ENCODE measurements around the gene CARS1.
"Not testable (repeated sequence)": the region's sequence is repeated elsewhere in the genome, so short reads cannot be mapped to it uniquely, and the experiment has no call there.

Gene CARS1

DNA sequence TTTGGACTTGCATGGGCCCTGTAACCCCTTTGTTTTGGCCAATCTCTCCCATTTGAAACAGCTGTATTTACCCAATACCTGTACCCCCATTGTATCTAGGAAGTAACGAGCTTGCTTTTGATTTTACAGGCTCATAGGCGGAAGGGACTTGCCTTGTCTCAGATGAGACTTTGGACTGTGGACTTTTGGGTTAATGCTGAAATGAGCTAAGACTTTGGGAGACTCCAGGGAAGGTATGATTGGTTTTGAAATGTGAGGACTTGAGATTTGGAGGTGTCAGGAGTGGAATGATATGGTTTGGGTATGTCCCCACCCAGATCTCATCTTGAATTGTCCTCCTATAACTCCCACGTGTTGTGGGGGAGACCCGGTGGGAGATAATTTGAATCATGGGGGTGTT, 6.2 kb upstream of the CARS1 start:
- H3K4me1 ChIP-seq (ENCODE audit: control insufficient read depth in 5 of 5, insufficient read depth in 5 of 5, low read length in 5 of 5); H3K9me3 ChIP-seq (ENCODE audit: control insufficient read depth in 5 of 5, low read length in 5 of 5); H3K9ac ChIP-seq (ENCODE audit: low read length in 5 of 5); H3K27ac ChIP-seq (ENCODE audit: low read depth, low read length); H3K4me3 ChIP-seq (ENCODE audit: low read depth in 1 of 5, low read length in 5 of 5); H3K36me3 ChIP-seq (ENCODE audit: control insufficient read depth in 5 of 5, insufficient read depth in 5 of 5, low read length in 5 of 5); H3K27me3 ChIP-seq (ENCODE audit: control insufficient read depth in 5 of 5, insufficient read depth in 4 of 5, low read length in 5 of 5): not testable (repeated sequence)

GRCh38 chr11:3060436-3061025, 3.3 kb upstream of the CARS1 start:
- Histone ChIP-seq H3K9ac (ENCODE audit: low read length in 5 of 5) (no peak overlapping the region), H3K27ac (ENCODE audit: low read depth, low read length) (no peak overlapping the region), H3K36me3 (ENCODE audit: control insufficient read depth in 5 of 5, insufficient read depth in 5 of 5, low read length in 5 of 5) (no peaks in the 10 kb centered on the region), H3K9me3 (ENCODE audit: control insufficient read depth in 5 of 5, low read length in 5 of 5) (no peaks in the 10 kb centered on the region), H3K4me3 (ENCODE audit: low read depth in 1 of 5, low read length in 5 of 5) (no peak overlapping the region), H3K27me3 (ENCODE audit: control insufficient read depth in 5 of 5, insufficient read depth in 4 of 5, low read length in 5 of 5) (no peaks in the 10 kb centered on the region), H3K4me1 (ENCODE audit: control insufficient read depth in 5 of 5, insufficient read depth in 5 of 5, low read length in 5 of 5) (peaks cover 10 to 29% (median 22%) of the 10 kb centered on the region in 5 donors)

DNA sequence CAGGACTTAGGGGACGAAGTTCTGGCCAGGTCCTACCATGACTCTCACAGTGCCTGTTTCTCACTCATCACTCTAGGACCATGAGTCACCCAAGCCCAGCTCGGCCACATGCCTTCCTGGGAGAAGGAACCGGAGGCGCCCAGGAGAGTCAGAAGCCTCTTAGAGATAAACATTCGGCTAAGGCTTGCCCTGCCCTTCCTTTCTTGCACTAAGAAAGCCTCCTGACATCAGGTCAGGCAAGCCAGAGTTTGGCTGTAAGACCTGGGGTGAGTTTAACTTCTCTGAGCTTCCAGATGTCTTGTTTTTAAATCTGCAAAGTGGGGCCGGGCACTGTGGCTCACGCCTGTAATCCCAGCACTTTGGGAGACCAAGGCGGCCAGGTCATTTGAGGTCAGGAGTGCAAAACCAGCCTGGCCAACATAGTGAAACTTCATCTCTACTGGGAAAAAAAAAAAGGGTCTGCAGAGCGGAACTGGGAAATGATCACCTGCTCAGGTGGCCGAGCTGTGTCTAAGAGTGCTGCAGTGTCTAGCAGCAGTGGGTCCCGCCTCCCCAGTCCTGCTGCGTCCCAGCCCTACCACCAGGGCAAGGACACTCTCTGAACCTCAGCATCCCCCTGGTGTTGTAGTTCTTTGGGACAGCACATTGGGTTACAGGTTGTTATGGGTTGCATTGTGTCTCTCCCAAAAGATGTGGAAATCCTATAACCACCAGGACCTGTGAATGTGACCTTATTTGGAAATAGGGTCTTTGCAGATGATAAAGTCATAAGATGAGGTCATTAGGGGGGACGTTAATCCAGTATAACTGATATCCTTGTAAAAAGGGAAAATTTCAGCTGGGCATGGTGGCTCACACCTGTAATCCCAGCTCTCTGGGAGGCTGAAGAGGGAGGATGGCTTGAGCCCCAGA, 1.8 kb upstream of the CARS1 start:
- peaks cover 12 to 40% (median 30%) of the 10 kb centered on the region in 5 donors for H3K4me1 ChIP-seq (ENCODE audit: control insufficient read depth in 5 of 5, insufficient read depth in 5 of 5, low read length in 5 of 5)
- H3K27ac ChIP-seq (ENCODE audit: low read depth, low read length) = peak overlapping the region; percentile 41
- H3K9ac ChIP-seq (ENCODE audit: low read length in 5 of 5) = no peak overlapping the region
- no peaks in the 10 kb centered on the region for H3K27me3 ChIP-seq (ENCODE audit: control insufficient read depth in 5 of 5, insufficient read depth in 4 of 5, low read length in 5 of 5)
- no peak overlapping the region for H3K4me3 ChIP-seq (ENCODE audit: low read depth in 1 of 5, low read length in 5 of 5)
- no peaks in the 10 kb centered on the region for H3K9me3 ChIP-seq (ENCODE audit: control insufficient read depth in 5 of 5, low read length in 5 of 5)
- peaks cover 0 to 6% (median 3%) of the 10 kb centered on the region in 5 donors for H3K36me3 ChIP-seq (ENCODE audit: control insufficient read depth in 5 of 5, insufficient read depth in 5 of 5, low read length in 5 of 5)

- H3K9ac ChIP-seq (ENCODE audit: low read length in 5 of 5) = peak overlapping the region; percentile 89 to 97 (median 93)
Measured at GRCh38 chr11:3056296-3057068, 741 bp downstream of the CARS1 start.

DNA sequence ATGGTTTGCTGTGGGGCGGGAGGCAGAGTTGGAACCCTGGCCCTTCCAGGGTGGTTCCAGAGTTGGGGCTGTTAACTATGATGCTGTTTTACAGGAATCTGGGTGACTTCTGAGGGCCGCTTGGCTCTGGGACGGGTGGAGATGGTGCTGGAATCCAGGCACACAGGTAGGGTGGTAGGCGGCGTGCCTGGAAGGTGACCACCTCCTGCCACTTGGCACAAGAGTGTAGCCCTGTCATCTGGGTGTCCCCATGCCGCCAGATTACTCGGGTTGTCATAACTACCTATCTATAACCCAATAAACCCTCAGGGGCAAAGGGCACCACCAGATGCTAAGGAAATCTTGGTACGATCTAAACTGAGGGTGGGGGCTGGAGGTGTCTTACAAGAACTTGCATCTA, 1.3 kb downstream of the CARS1 start:
- Histone ChIP-seq H3K9ac (ENCODE audit: low read length in 5 of 5) (peak overlapping the region; percentile 89 to 97 (median 93)), H3K36me3 (ENCODE audit: control insufficient read depth in 5 of 5, insufficient read depth in 5 of 5, low read length in 5 of 5) (peaks cover 0 to 14% (median 10%) of the 10 kb centered on the region in 5 donors), H3K9me3 (ENCODE audit: control insufficient read depth in 5 of 5, low read length in 5 of 5) (no peaks in the 10 kb centered on the region), H3K27me3 (ENCODE audit: control insufficient read depth in 5 of 5, insufficient read depth in 4 of 5, low read length in 5 of 5) (no peaks in the 10 kb centered on the region), H3K27ac (ENCODE audit: low read depth, low read length) (peak overlapping the region; percentile 92), H3K4me1 (ENCODE audit: control insufficient read depth in 5 of 5, insufficient read depth in 5 of 5, low read length in 5 of 5) (peaks cover 19 to 68% (median 48%) of the 10 kb centered on the region in 5 donors), H3K4me3 (ENCODE audit: low read depth in 1 of 5, low read length in 5 of 5) (peak overlapping the region; percentile 79 to 88 (median 87))

More at GRCh38 chr11:3056296-3057068, 741 bp downstream of the CARS1 start:
- peak overlapping the region; percentile 92 for H3K27ac ChIP-seq (ENCODE audit: low read depth, low read length)
- H3K4me1 ChIP-seq (ENCODE audit: control insufficient read depth in 5 of 5, insufficient read depth in 5 of 5, low read length in 5 of 5) = peaks cover 19 to 62% (median 42%) of the 10 kb centered on the region in 5 donors
- H3K4me3 ChIP-seq (ENCODE audit: low read depth in 1 of 5, low read length in 5 of 5) = peak overlapping the region; percentile 79 to 88 (median 87)
- H3K27me3 ChIP-seq (ENCODE audit: control insufficient read depth in 5 of 5, insufficient read depth in 4 of 5, low read length in 5 of 5) = no peaks in the 10 kb centered on the region
- H3K9me3 ChIP-seq (ENCODE audit: control insufficient read depth in 5 of 5, low read length in 5 of 5) = no peaks in the 10 kb centered on the region
- H3K36me3 ChIP-seq (ENCODE audit: control insufficient read depth in 5 of 5, insufficient read depth in 5 of 5, low read length in 5 of 5) = peaks cover 0 to 14% (median 10%) of the 10 kb centered on the region in 5 donors

DNA sequence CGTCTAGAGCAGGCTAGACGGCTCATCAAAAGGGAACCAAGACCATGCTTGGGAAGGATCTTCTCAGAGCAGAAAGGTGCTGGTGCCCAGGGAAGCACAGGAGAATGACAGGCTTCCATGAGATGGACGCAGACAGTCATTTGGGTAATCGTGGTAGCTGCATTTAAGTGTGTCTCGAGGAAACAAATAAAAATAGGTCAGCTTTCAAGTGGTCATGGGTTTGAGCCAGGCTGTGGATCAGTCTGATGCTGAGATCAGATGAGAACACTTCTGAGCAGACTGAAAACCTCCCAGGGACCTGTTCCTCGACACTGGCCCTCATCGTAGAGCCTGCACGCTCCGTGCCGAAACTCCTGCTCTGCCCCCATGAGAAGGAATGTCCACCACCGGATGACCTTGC, 4.7 kb downstream of the CARS1 start:
- peaks cover 0 to 16% (median 11%) of the 10 kb centered on the region in 5 donors for H3K36me3 ChIP-seq (ENCODE audit: control insufficient read depth in 5 of 5, insufficient read depth in 5 of 5, low read length in 5 of 5)
- H3K27ac ChIP-seq (ENCODE audit: low read depth, low read length) = peak overlapping the region; percentile 77
- no peaks in the 10 kb centered on the region for H3K27me3 ChIP-seq (ENCODE audit: control insufficient read depth in 5 of 5, insufficient read depth in 4 of 5, low read length in 5 of 5)
- no peak overlapping the region for H3K4me3 ChIP-seq (ENCODE audit: low read depth in 1 of 5, low read length in 5 of 5)
- H3K9me3 ChIP-seq (ENCODE audit: control insufficient read depth in 5 of 5, low read length in 5 of 5) = no peaks in the 10 kb centered on the region
- peaks cover 27 to 86% (median 59%) of the 10 kb centered on the region in 5 donors for H3K4me1 ChIP-seq (ENCODE audit: control insufficient read depth in 5 of 5, insufficient read depth in 5 of 5, low read length in 5 of 5)
- H3K9ac ChIP-seq (ENCODE audit: low read length in 5 of 5) = no peak overlapping the region

GRCh38 chr11:3052109-3052479, 5.1 kb downstream of the CARS1 start:
- H3K27me3 ChIP-seq (ENCODE audit: control insufficient read depth in 5 of 5, insufficient read depth in 4 of 5, low read length in 5 of 5) = no peaks in the 10 kb centered on the region
- peaks cover 27 to 84% (median 58%) of the 10 kb centered on the region in 5 donors for H3K4me1 ChIP-seq (ENCODE audit: control insufficient read depth in 5 of 5, insufficient read depth in 5 of 5, low read length in 5 of 5)
- peak overlapping the region in 3 of 5 donors; percentile 4 to 36 (median 22) for H3K9ac ChIP-seq (ENCODE audit: low read length in 5 of 5)
- peak overlapping the region; percentile 77 for H3K27ac ChIP-seq (ENCODE audit: low read depth, low read length)
- H3K36me3 ChIP-seq (ENCODE audit: control insufficient read depth in 5 of 5, insufficient read depth in 5 of 5, low read length in 5 of 5) = peaks cover 0 to 20% (median 15%) of the 10 kb centered on the region in 5 donors
- H3K4me3 ChIP-seq (ENCODE audit: low read depth in 1 of 5, low read length in 5 of 5) = peak overlapping the region in 2 of 5 donors; percentile 8 to 22
- H3K9me3 ChIP-seq (ENCODE audit: control insufficient read depth in 5 of 5, low read length in 5 of 5) = no peaks in the 10 kb centered on the region

GRCh38 chr11:3051196-3052108, 5.8 kb downstream of the CARS1 start:
- no peaks in the 10 kb centered on the region for H3K9me3 ChIP-seq (ENCODE audit: control insufficient read depth in 5 of 5, low read length in 5 of 5)
- H3K36me3 ChIP-seq (ENCODE audit: control insufficient read depth in 5 of 5, insufficient read depth in 5 of 5, low read length in 5 of 5) = peaks cover 0 to 22% (median 17%) of the 10 kb centered on the region in 5 donors
- H3K27ac ChIP-seq (ENCODE audit: low read depth, low read length) = peak overlapping the region; percentile 77
- H3K4me1 ChIP-seq (ENCODE audit: control insufficient read depth in 5 of 5, insufficient read depth in 5 of 5, low read length in 5 of 5) = peaks cover 27 to 83% (median 54%) of the 10 kb centered on the region in 5 donors
- H3K27me3 ChIP-seq (ENCODE audit: control insufficient read depth in 5 of 5, insufficient read depth in 4 of 5, low read length in 5 of 5) = no peaks in the 10 kb centered on the region
- peak overlapping the region in 3 of 5 donors; percentile 4 to 29 (median 22) for H3K9ac ChIP-seq (ENCODE audit: low read length in 5 of 5)
- peak overlapping the region in 3 of 5 donors; percentile 8 to 25 (median 22) for H3K4me3 ChIP-seq (ENCODE audit: low read depth in 1 of 5, low read length in 5 of 5)

Measured in subcutaneous abdominal adipose tissue (tissue), 5 donors.